Heart left ventricle (tissue), 16 donors: ENCODE data around the gene ATP2B2. TPM values are rescaled to one million over a fixed set of nuclear protein-coding genes. Genes with fewer than 3 reads are reported as not detected.

Experiments
- ATAC-seq, 4 donors: fragments of 200-7000 bp; cut with Tn5 transposase; one replicate each; pipeline ENCODE4 v1.9.1; 2020 to 2022; ENCODE audit warnings: moderate library complexity in 4 of 4, mild to moderate bottlenecking in 3 of 4, moderate number of reproducible peaks in 1 of 4
- DNase-seq, 5 donors: peaks; one replicate each; pipeline ENCODE4 v3.0.0-alpha.2; 2020
- H3K27ac ChIP-seq, 12 donors: fragments of 200-600 bp; sonication (generic) in 4 of 12; one replicate each; pipeline versions ENCODE4 v1.5.0 to v1.8.0; 2016 to 2022; ENCODE audit warnings: mild to moderate bottlenecking in 2 of 12
- H3K27me3 ChIP-seq, 9 donors: fragments of 200-600 bp; sonication (generic) in 2 of 9; one replicate each; pipeline versions ENCODE4 v1.5.1 to v1.8.0; 2016 to 2022; ENCODE audit warnings: mild to moderate bottlenecking in 3 of 9
- H3K36me3 ChIP-seq, 9 donors: fragments of 200-600 bp; sonication (generic) in 2 of 9; one replicate each; pipeline versions ENCODE4 v1.5.0 to v1.8.0; 2018 to 2022; ENCODE audit warnings: mild to moderate bottlenecking in 2 of 9
- H3K4me1 ChIP-seq, 12 donors: fragments of 200-600 bp; sonication (generic) in 4 of 12; one replicate each; pipeline versions ENCODE4 v1.5.0 to v1.8.0; 2016 to 2022; ENCODE audit warnings: mild to moderate bottlenecking in 3 of 12
- H3K4me3 ChIP-seq, 12 donors: fragments of 200-600 bp; sonication (generic) in 4 of 12; one replicate each; pipeline versions ENCODE4 v1.5.0 to v1.8.0; 2017 to 2022; ENCODE audit warnings: mild to moderate bottlenecking in 9 of 12, moderate library complexity in 4 of 12
- H3K9me3 ChIP-seq, 12 donors: fragments of 200-600 bp; sonication (generic) in 4 of 12; one replicate each; pipeline versions ENCODE4 v1.5.0 to v1.8.0; 2016 to 2022; ENCODE audit warnings: mild to moderate bottlenecking in 1 of 12
- CTCF ChIP-seq, 12 donors: fragments of 200-600 bp; sonication (generic) in 4 of 12; IDR thresholded peaks; one replicate each; pipeline versions ENCODE4 v1.5.0 to v1.8.0; 2018 to 2022; ENCODE audit warnings: antibody characterized with exemption in 12 of 12, mild to moderate bottlenecking in 5 of 12
- POLR2A ChIP-seq, 2 donors: fragments of 450-650 bp; IDR thresholded peaks; one replicate each; pipeline ENCODE4 v1.6.1; 2017; ENCODE audit warnings: antibody characterized with exemption in 2 of 2, mild to moderate bottlenecking in 2 of 2, moderate library complexity in 2 of 2
- WGBS, 4 donors: extraction: QIAGEN DNeasy Blood & Tissue Kit in 2 of 4; methylation state at CpG; one replicate each; pipeline versions ENCODE4 v1.1.5 to v1.1.7; 2013 to 2018; 5-methylcytosine and 5-hydroxymethylcytosine counted together
- intact Hi-C, 10 donors: fragments of 100-400 bp; cut with DNase I; formaldehyde crosslinking; loops; one replicate each; pipeline versions ENCODE4 v1.11.1 to v1.14.2; 2022
- polyA plus RNA-seq, 2 donors: library from polyadenylated mRNA; stranded (reverse); fragments of 200-250 nt; gene quantifications; one replicate each; pipeline ENCODE4 v1.2.3, GENCODE V29; 2013
- total RNA-seq, 9 donors: library from RNA; depleted of rRNA in 2 of 9; stranded (reverse); fragments of >200 nt in 2 of 9; fragmentation: NEBNext Ultra II Directional in 3 of 9; extraction: Animal tissue kit (Norgen Biotek cat#: 25700) in 3 of 9; gene quantifications; one replicate each; pipeline versions ENCODE4 v1.1.0 to v1.2.4, GENCODE V29; 2016 to 2023
- donor health status: ischemic (EF 13 %, LVEDD 7.1; RV severe dilation, severe dysfunction).
- donor health status: healthy with polysubstance abuse.
- donor health status: DM: no; HTN: yes; CAD: no.
- donor health status: DM: no; HTN: no; CAD: no.
- donor health status: ischemic (EF 25% LVEDD 6.9; RV normal size, moderate dysfunction).
- donor health status: ischemic (EF 25% LVEDD 5.7; RV mildly dilated, moderate dysfunction).
- donor health status: healthy.
- donor health status: DM: yes; HTN: yes; CAD: no.
- donor health status: ischemic (EF 35%, LVEDD 5.7; RV mildly dilated, moderate dysfunction).
- donor health status: nonischemic (EF 11% LVEDD 7.7; RV severe dilation, severe dysfunction).
- donor health status: DM: yes; HTN: yes; CAD: no.
- donor health status: PGD.
- donor health status: ischemic (EF 29% LVEDD 5.4; RV normal size, mild dysfunction).
- donor health status: nonischemic (EF 23%, LVEDD 6.1; RV moderate dilation, normal function).

Gene ATP2B2
- total and polyA plus RNA-seq, 11 donors: 0.01 to 0.35 (median 0.12) TPM; not detected in 3

DNA sequence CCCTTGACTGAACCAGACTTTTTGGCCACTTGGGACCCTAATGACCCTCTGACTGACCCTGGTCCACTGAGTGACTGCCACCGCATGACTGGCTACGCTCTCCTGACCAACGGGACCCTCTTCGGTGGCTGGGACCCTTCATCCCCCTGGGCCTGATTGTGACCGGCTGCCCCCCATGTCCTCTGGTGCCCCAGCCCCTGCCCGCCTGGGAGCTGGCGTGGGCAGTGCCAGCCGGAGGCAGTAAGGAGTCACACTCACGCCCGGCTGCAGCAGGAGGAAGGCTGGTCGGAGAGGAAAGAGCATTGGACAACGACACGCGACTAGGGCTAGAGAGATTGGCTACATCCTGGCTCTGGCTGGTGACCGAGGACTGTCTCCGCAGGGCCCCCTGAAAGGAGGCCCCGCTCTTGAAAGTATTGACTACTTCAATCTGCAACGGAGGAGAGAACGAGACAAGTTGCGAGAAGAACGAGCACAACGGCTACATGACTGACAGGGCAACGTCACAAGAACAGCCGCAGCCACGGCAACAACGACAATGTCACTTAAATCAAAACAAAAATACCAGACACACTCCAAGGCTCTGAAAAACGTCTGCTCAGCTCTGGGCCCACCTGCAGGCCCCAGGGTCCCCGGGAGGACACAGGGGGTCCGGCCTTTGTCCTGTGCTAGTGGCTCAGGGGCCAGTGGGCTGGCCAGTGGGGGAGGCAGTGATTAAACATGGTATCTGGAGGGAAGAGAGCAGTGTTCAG lies 169.3 kb downstream of the ATP2B2 start:
- H3K9me3 ChIP-seq: no peaks in the 10 kb centered on the region
- no peaks in the 10 kb centered on the region for H3K36me3 ChIP-seq
- TF ChIP-seq POLR2A (IDR thresholded peaks at IDR 0.05): no peak
- TF ChIP-seq CTCF (IDR thresholded peaks at IDR 0.05): no peak
- peaks cover 0 to 10% (median 0%) of the 10 kb centered on the region in 9 donors for H3K27me3 ChIP-seq
- H3K4me3 ChIP-seq: no peak overlapping the region
- intact Hi-C loops: no loop called here
- no peak overlapping the region for H3K27ac ChIP-seq
- 82 to 93% (median 87%) methylated on average over 28 to 29 of the region's 29 CpGs for WGBS, 4 donors
- DNase-seq (peak in 2 of 5 donors; percentile 10 to 40), ATAC-seq (no peak)
- H3K4me1 ChIP-seq: no peaks in the 10 kb centered on the region

DNA sequence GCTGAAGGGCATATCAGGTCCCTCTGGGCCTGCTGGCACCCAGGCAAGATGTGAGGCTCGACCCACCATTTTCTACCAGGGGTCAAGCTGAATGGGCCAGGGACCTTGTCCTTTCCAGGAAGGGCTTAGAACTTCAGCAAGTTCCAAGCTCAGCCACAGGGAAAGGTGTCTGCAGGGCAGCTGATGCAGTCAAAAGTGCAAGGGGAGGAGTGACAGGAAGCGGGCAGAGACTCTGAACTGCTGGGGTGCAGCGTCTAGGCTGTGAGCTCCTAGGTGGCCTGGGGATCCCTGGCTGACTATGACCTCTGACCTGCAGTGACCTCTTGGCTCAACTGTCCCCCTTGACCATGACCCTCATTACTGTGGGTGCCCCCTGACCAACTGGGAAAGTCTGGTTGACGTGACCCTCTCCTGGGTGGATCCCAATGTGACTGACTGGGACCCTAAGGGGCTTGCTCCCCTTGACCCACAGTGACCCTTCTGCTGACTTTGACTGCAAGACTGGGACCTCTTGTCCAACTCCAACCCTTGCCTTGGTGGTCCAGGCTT lies 170.1 kb downstream of the ATP2B2 start:
- Histone ChIP-seq H3K4me3 (no peak overlapping the region), H3K36me3 (no peaks in the 10 kb centered on the region), H3K27ac (no peak overlapping the region), H3K9me3 (no peaks in the 10 kb centered on the region), H3K4me1 (no peaks in the 10 kb centered on the region), H3K27me3 (peaks cover 0 to 17% (median 0%) of the 10 kb centered on the region in 9 donors)
- ATAC-seq: no peak
- no peak for TF ChIP-seq POLR2A (IDR thresholded peaks at IDR 0.05)
- no peak for TF ChIP-seq CTCF (IDR thresholded peaks at IDR 0.05)
- no peak for DNase-seq
- intact Hi-C loops: no loop called here
- WGBS, 4 donors: 78 to 90% (median 84%) methylated on average over 4 of the region's 4 CpGs

- Histone ChIP-seq H3K27ac (no peak overlapping the region), H3K4me1 (no peaks in the 10 kb centered on the region), H3K36me3 (no peaks in the 10 kb centered on the region), H3K27me3 (peaks cover 0 to 25% (median 3%) of the 10 kb centered on the region in 9 donors), H3K9me3 (no peaks in the 10 kb centered on the region), H3K4me3 (no peak overlapping the region)
- no peak for ATAC-seq
- TF ChIP-seq CTCF (IDR thresholded peaks at IDR 0.05): peak in 2 of 12 donors; percentile 6 to 8
- no peak for TF ChIP-seq POLR2A (IDR thresholded peaks at IDR 0.05)
- 59 to 73% (median 67%) methylated on average over 11 to 12 of the region's 12 CpGs for WGBS, 4 donors
- peak in 2 of 5 donors; percentile 26 to 30 for DNase-seq
- intact Hi-C loops: no loop called here
These were observed 170.9 kb downstream of the ATP2B2 start for GRCh38 chr3:10334459-10334858.

DNA sequence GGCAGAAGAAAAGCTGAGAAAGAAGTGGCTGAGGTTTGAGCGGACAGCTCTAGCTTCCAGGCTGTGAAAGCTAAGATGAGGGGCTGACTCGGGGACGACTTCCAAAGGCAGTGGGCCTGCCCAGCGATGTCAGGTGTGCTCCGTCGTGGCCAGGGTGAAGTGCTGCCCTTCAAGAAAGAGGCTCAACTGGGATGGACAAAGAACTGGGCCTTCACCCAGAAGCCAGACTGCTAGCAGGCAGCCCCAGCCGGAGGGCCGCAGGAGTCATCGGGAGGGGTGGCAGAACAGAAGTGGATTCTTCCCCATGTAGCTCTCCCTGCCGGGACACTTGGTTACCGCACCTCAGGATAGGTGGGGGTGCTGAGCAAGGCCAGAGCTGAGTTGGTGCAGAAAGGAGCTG lies 171.3 kb downstream of the ATP2B2 start:
- peak in 2 of 5 donors; percentile 8 to 37 for DNase-seq
- WGBS, 4 donors: 90 to 94% (median 91%) methylated on average over 11 of the region's 11 CpGs
- Histone ChIP-seq H3K9me3 (no peaks in the 10 kb centered on the region), H3K36me3 (no peaks in the 10 kb centered on the region), H3K27me3 (peaks cover 0 to 27% (median 7%) of the 10 kb centered on the region in 9 donors), H3K4me3 (no peak overlapping the region), H3K27ac (no peak overlapping the region), H3K4me1 (no peaks in the 10 kb centered on the region)
- no peak for ATAC-seq
- TF ChIP-seq POLR2A (IDR thresholded peaks at IDR 0.05): no peak
- no peak for TF ChIP-seq CTCF (IDR thresholded peaks at IDR 0.05)
- intact Hi-C loops: no loop called here
